Jurkat, Clone E6-1 (cell line): Measurements from ENCODE around the gene ADGRD1.
"Not testable (repeated sequence)": the region's sequence is repeated elsewhere in the genome, so short reads cannot be mapped to it uniquely, and the experiment has no call there.

Experiments
- DNase-seq: peaks from one replicate; pipeline ENCODE4 v3.0.0-alpha.2; 2011; ENCODE audit warnings: low read depth, low spot score
- H3K4me3 ChIP-seq: 2 replicates; pipeline ENCODE4 v1.5.1; 2011; ENCODE audit warnings: mild to moderate bottlenecking, low read length, control low read depth, moderate library complexity

The ADGRD1 gene

GRCh38 chr12:130978785-130979184 lies 25.1 kb downstream of the ADGRD1 start:
- DNase-seq: no peak
- no peak overlapping the region for H3K4me3 ChIP-seq

DNA sequence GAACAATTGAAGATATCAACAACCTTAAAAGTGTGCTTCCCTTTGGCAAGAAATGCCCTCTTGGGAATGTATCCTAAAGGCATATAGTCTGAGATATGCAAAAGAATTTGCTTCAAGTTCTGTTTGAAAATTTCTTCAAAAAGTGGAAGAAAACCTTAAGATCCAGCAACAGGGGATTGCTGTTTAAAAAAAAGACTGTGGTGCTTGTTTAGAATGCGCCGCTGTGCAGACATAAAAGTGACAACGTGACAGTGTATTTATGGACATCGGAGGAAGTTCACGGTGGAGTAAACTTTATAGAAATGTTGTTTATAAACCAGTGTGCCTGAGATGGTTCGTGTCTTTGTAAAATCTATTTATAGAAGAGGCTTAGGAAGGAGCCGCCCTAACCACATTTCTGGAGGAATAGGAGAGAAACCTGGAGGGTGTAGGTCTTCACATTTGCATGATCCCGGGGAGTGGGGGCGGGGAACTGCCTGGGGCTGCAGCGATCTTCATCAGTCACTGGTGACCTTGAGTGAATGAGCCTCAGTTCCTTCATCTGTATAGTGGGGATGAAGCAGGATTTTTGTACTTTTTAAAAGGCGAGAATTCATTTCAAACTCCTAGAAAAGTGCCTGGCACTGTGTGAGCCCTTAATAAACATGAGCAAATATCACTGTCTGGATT lies 27.5 kb downstream of the ADGRD1 start:
- DNase-seq: no peak
- H3K4me3 ChIP-seq: no peak overlapping the region

- no peak overlapping the region for H3K4me3 ChIP-seq
- no peak for DNase-seq
These were observed 28.2 kb downstream of the ADGRD1 start for GRCh38 chr12:130981911-130982310.

DNA sequence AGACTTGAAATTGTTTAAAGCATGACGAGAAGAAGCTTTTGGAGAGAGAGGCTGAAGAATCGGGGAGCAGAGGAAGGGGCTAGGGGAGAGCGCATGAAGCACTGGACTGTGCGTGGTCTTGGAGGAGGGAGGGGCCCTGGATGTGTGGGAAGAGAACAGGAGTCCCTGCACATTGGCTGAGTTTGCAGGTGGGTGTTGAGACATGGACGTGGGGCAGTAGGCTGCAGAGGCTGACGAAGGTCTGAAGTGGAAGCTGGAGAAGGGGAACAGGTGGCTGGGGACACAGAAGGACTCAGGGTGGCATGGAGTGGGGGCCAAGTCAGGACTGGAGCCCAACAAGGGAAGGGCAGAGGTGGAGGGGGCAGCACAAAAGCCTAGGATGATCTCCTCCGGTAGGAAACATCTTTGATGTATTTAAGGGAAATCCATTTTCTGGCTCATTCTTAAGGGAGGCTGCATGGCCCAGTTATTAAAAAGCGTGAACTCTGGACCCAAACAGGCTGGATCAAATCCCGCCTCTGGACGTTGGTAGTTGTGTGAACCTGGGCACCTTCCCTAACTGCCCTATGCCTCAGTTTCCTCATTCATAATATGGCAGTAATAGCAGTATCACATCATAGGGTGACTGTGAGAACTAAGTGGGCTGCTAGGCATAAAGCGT lies 29.0 kb downstream of the ADGRD1 start:
- H3K4me3 ChIP-seq: no peak overlapping the region
- DNase-seq: no peak

DNA sequence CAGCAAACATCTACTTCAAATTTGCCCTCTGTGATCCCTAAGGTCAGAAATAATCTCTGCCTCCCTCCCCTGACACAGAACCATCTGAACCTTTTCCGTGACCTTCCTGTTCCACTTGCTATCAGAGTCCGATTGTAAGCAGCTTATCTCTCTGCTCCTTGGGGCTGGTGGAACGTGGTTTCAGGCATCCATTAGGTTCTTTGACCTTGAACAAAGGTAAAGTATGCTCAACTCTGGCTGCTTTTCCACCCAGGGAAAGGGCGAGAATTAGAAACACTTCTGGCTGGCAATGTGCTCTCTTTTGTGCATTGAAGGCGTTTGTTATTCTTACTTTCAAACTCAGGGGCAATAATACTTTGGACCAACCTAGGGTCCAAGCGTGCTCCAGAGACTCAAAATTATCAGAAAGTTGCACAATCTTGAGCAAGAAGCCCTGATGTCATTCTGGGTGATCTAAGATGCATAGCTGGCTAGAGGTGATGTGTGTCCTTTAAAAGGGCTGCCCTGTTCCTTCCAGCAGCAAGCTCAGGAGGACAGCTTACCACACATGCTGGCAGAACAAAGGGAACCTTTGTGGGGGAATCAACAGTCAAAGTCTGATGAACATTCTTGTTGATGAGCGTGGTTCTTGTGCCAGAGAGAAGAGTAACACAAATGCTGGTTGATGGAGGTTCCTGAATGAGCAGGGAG lies 29.8 kb downstream of the ADGRD1 start:
- DNase-seq: no peak

DNA sequence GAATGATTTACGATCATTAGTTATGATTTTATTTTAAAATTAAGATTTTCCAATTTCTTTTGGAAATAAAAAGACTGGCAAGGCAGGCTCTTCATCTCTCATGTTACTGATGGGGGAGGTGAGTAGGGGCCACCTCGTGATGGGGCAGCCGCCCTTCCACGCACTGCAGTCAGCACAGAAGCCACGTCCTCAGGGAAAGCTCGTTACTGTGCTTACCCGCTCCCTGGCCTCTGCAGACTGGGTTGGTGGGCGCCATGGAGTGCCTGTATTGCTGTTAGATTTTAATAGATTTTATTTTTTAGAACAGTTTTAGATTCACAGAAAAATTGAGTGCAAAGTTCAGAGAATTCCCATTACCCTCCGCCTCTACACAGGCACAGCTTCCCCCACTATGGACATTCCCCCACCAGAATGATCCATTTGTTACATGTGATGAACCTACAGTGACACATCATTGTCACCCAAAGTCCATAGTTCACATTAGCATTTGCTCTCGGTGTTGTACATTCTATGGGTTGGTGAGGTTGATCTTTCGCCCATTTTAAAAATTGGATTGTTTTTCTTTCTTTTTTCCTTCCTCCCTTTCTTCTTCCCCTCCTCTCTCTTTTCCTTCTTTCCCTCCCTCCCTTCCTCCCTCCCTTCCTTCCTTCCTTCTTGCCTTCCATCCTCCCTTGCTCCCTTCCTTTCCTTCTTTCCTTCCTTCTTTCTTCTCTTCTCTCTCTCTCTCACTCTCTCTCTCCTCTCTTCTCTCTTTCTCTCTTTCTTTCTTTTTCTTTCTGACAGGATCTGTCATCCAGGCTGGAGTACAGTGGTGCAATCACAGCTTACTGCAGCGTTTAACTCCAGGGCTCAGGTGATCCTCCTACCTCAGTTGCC lies 30.7 kb downstream of the ADGRD1 start:
- no peak for DNase-seq
- no peak overlapping the region for H3K4me3 ChIP-seq

More for the DNA sequence above, 29.8 kb downstream of the ADGRD1 start:
- H3K4me3 ChIP-seq: no peak overlapping the region

GRCh38 chr12:130987151-130987931 lies 33.6 kb downstream of the ADGRD1 start:
- no peak for DNase-seq
- H3K4me3 ChIP-seq: no peak overlapping the region

DNA sequence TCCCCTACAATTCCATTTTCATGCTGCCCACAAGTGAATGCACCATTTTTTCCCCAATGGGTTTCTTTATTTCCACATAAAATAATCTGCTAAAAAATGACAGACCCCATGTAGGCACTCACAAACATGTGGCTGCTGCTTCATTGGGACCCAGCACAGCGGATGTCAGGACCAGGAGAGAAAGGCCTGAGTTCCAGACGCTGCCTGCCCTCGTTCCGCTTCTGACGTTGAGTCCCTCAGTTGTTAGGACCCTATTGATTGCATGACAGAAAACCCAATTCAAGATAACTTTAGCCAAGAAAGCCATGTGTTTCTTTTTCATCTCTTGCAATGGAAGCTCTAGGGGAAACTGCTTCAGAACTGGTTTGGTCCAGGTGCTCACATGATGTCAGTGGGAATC lies 34.6 kb downstream of the ADGRD1 start:
- H3K4me3 ChIP-seq: no peak overlapping the region
- DNase-seq: no peak

- H3K4me3 ChIP-seq: no peak overlapping the region
- no peak for DNase-seq
These were observed 35.0 kb downstream of the ADGRD1 start for GRCh38 chr12:130988751-130989150.

- no peak for DNase-seq
- no peak overlapping the region for H3K4me3 ChIP-seq
These were observed 35.7 kb downstream of the ADGRD1 start for GRCh38 chr12:130989391-130989790.

GRCh38 chr12:130990034-130990433 lies 36.3 kb downstream of the ADGRD1 start:
- DNase-seq: no peak
- no peak overlapping the region for H3K4me3 ChIP-seq

DNA sequence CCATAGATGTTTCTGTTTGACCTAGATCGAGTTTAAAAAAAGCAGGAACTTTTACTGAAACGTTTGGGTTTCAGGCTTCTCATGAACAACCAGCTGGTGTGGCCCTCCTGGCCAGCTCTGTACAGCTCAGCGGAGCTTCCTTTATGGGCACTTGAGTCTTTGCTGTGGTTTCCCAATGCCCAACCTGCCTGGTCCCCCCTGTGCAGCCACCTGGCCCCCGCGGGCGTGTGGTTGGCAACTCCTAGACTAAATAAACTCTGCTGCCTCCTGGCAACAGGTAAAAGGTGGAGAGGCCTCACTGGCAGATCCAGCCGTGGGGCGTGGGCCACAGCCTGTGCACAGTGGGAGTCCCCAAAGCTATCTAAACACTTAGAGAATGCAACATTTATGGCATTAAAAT lies 38.7 kb downstream of the ADGRD1 start:
- DNase-seq: no peak
- H3K4me3 ChIP-seq: no peak overlapping the region

DNA sequence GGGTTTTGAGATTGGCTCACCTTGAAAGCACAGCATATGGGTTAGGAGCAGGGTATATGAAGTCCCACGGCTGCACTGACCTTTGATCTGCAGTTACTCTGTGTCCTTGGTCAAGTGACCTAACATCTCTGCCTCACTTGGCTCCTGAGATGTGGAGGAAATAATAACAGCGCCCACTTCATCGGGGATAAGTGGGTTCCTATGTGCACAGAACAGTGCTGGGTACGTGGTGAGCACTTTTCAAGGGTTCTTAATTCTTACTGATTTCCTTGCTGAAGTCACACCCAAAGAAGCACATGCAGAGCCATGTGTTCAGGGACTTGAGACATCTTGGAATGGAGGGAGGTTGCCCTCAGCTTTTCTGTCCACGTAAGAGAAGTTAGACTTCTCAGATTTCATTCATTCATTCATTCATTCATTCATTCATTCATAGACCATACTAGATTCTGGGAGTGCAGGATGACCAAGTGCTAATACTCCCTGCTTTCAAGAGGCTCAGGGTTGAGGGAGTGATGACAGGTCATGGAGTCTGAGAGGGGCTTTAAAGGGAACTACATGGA lies 39.4 kb downstream of the ADGRD1 start:
- DNase-seq: no peak

GRCh38 chr12:130993759-130994670 lies 40.3 kb downstream of the ADGRD1 start:
- no peak for DNase-seq
- no peak overlapping the region for H3K4me3 ChIP-seq

More for the DNA sequence above, 39.4 kb downstream of the ADGRD1 start:
- no peak overlapping the region for H3K4me3 ChIP-seq

DNA sequence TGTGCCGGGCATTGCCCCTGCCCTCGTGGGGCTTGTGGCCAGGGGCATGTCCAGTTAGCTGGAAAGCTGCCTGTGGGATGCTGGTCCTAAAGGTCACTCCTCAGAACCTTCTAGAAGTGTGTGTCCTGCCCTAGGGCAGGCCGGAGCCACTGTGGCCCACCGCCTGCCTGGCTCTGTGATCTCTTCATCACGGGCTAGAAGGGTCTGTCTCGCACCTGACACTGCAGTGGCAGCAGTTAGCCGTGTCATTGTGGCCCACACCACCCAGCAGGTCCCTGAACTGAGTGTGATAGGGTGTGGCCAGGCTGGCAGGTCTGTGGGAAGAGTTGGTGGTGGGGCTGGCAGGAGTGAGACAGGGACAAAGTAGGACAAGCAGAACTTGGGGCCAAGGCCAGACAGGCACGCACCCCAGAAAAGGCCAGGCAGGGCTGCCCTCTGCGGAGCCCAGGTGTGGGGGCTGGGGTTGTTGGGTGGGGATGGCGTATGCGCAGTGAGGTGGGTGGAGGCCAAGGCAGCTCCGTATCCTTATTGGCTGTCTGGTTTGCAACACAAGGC lies 41.2 kb downstream of the ADGRD1 start:
- H3K4me3 ChIP-seq: no peak overlapping the region
- no peak for DNase-seq

GRCh38 chr12:130995386-130995969 lies 41.8 kb downstream of the ADGRD1 start:
- DNase-seq, H3K4me3 ChIP-seq: not testable (repeated sequence)

GRCh38 chr12:130998136-130998535 lies 44.4 kb downstream of the ADGRD1 start:
- no peak overlapping the region for H3K4me3 ChIP-seq
- no peak for DNase-seq
